ENCODE data around the gene VPS33B.

Gene VPS33B

GRCh38 chr15:90952901-90953677 lies 69.3 kb downstream of the VPS33B start:
- no peak for DNase-seq (ENCODE audit: low read depth in 3 of 3)

DNA sequence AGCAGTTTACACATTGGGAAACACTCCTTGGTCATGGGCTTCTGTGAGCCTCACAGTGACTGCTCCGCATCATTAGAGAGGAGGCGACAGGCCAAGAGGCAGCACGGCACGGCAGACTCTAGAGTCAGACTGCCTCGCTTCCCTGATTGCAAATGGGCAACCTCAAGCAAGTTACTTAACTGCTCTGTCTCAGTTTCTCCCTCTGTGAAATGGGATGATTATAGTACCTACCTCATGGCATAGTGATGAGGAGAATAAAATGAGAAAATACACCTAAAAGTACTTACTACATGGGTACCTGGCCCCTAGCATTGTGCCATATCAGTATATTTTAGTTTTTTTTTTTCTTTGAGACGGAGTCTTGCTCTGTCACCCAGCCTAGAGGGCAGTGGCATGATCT lies 71.7 kb downstream of the VPS33B start:
- no peak for DNase-seq (ENCODE audit: low read depth in 3 of 3)

GRCh38 chr15:90949979-90950675 lies 72.3 kb downstream of the VPS33B start:
- no peak for DNase-seq (ENCODE audit: low read depth in 3 of 3)

Data from stimulated activated CD4-positive, alpha-beta T cell treated with anti-CD3 and anti-CD28 coated beads, TNF-alpha, amount 100 ng/mL, for 4 hours (primary cell).